HepG2 (cell line): ENCODE measurements around the gene PPP2R5D. TPM values are rescaled to one million over a fixed set of nuclear protein-coding genes. Genes with fewer than 3 reads are reported as not detected.

Experiments
- ARID2 ChIP-seq: sonication (generic); formaldehyde crosslinking; IDR thresholded peaks from 2 replicates; pipeline ENCODE4 v1.8.1; 2022; ENCODE audit warnings: mild to moderate bottlenecking, missing genetic modification reagents, borderline replicate concordance
- FOXJ3 ChIP-seq: sonication (generic); formaldehyde crosslinking; IDR thresholded peaks from 2 replicates; pipeline ENCODE4 v1.4.0; 2020; ENCODE audit warnings: missing genetic modification reagents, mild to moderate bottlenecking, borderline replicate concordance
- GZF1 ChIP-seq: sonication (generic); formaldehyde crosslinking; IDR thresholded peaks from 2 replicates; pipeline ENCODE4 v1.5.1; 2020; ENCODE audit warnings: mild to moderate bottlenecking, missing genetic modification reagents
- HNRNPL ChIP-seq: fragments of 200-400 bp; formaldehyde crosslinking; IDR thresholded peaks from 2 replicates; pipeline ENCODE4 v1.6.1; 2017; ENCODE audit warnings: mild to moderate bottlenecking, low read depth, low read length
- MLLT10 ChIP-seq: sonication (generic); formaldehyde crosslinking; IDR thresholded peaks from 2 replicates; pipeline ENCODE4 v1.4.0; 2020; ENCODE audit warnings: missing genetic modification reagents
- RCOR2 ChIP-seq: IDR thresholded peaks from 2 replicates; pipeline ENCODE4 v1.6.1; 2016; ENCODE audit warnings: missing biosample characterization, missing genetic modification reagents
- TERF1 ChIP-seq: sonication (generic); formaldehyde crosslinking; IDR thresholded peaks from 2 replicates; pipeline ENCODE4 v1.8.0; 2022; ENCODE audit warnings: mild to moderate bottlenecking, missing genetic modification reagents, moderate library complexity
- TFE3 ChIP-seq: IDR thresholded peaks from 2 replicates; pipeline ENCODE4 v1.6.1; 2016
- XBP1 ChIP-seq: sonication (generic); formaldehyde crosslinking; IDR thresholded peaks from 2 replicates; pipeline ENCODE4 v1.5.0; 2020; ENCODE audit warnings: missing genetic modification reagents
- YEATS2 ChIP-seq: sonication (generic); formaldehyde crosslinking; IDR thresholded peaks from 2 replicates; pipeline ENCODE4 v1.4.0; 2020; ENCODE audit warnings: missing genetic modification reagents, borderline replicate concordance
- ZFAT ChIP-seq: sonication (generic); formaldehyde crosslinking; conservative IDR thresholded peaks from 2 replicates; pipeline ENCODE4 v1.8.1; 2023; ENCODE audit warnings: missing genetic modification reagents, inconsistent platforms
- ZFX ChIP-seq: sonication (generic); formaldehyde crosslinking; IDR thresholded peaks from 2 replicates; pipeline ENCODE4 v1.4.0; 2020; ENCODE audit warnings: mild to moderate bottlenecking, low read depth, missing genetic modification reagents, moderate library complexity
- ZNF317 ChIP-seq: sonication (generic); formaldehyde crosslinking; IDR thresholded peaks from 2 replicates; pipeline ENCODE4 v1.5.0; 2020; ENCODE audit warnings: mild to moderate bottlenecking, missing genetic modification reagents
- ZNF713 ChIP-seq: sonication (generic); formaldehyde crosslinking; IDR thresholded peaks from 2 replicates; pipeline ENCODE4 v1.4.0; 2020; ENCODE audit warnings: mild to moderate bottlenecking, missing genetic modification reagents
- ZNF790 ChIP-seq: sonication (generic); formaldehyde crosslinking; IDR thresholded peaks from 2 replicates; pipeline ENCODE4 v1.8.0; 2022; ENCODE audit warnings: missing genetic modification reagents, mild to moderate bottlenecking, borderline replicate concordance
- polyA plus RNA-seq, 8 experiments: library from polyadenylated mRNA; depleted of rRNA in 3 of 8; stranded (reverse) in 7 of 8; unstranded in 1 of 8; fragments of >200 nt; fragmentation: Illumina TruSeq in 4 of 8; extraction: Trizol in 4 of 8; gene quantifications; 2 replicates each; pipeline versions ENCODE4 v1.2.1 to v1.2.3, GENCODE V29; 2011 to 2016; ENCODE audit warnings: low read depth in 4 of 8, missing spikeins in 1 of 8, mixed read lengths in 1 of 8; ENCODE audit not compliant: insufficient read depth in 1 of 8
- total RNA-seq, 5 experiments: library from RNA; depleted of rRNA; stranded (reverse); fragments of >200 nt; fragmentation: Illumina TruSeq; extraction: Trizol; gene quantifications; 2 replicates each; pipeline ENCODE4 v1.2.3, GENCODE V29; 2016; ENCODE audit warnings: low read depth in 1 of 5
- TF ChIP-seq, protein P1 (sequence below): sonication (generic); formaldehyde crosslinking; IDR thresholded peaks from 2 replicates; pipeline ENCODE4 v1.8.1; 2023; ENCODE audit warnings: mild to moderate bottlenecking, missing genetic modification reagents
- TF ChIP-seq, protein P2 (sequence below): sonication (generic); formaldehyde crosslinking; IDR thresholded peaks from 2 replicates; pipeline ENCODE4 v1.5.1; 2020; ENCODE audit warnings: missing genetic modification reagents, mild to moderate bottlenecking, borderline replicate concordance
- TF ChIP-seq, protein P3 (sequence below): sonication (generic); formaldehyde crosslinking; IDR thresholded peaks from 2 replicates; pipeline ENCODE4 v1.4.0; 2020; ENCODE audit warnings: missing genetic modification reagents, borderline replicate concordance
- TF ChIP-seq, protein P4 (sequence below): sonication (generic); formaldehyde crosslinking; IDR thresholded peaks from 2 replicates; pipeline ENCODE4 v1.5.0; 2020; ENCODE audit warnings: missing genetic modification reagents

The PPP2R5D gene
- total and polyA plus RNA-seq, 2 of the 13 experiments (the other 11 are each of a cell fraction or from before 2014, with no cell fraction given), result 53.7 to 60.4 TPM

DNA sequence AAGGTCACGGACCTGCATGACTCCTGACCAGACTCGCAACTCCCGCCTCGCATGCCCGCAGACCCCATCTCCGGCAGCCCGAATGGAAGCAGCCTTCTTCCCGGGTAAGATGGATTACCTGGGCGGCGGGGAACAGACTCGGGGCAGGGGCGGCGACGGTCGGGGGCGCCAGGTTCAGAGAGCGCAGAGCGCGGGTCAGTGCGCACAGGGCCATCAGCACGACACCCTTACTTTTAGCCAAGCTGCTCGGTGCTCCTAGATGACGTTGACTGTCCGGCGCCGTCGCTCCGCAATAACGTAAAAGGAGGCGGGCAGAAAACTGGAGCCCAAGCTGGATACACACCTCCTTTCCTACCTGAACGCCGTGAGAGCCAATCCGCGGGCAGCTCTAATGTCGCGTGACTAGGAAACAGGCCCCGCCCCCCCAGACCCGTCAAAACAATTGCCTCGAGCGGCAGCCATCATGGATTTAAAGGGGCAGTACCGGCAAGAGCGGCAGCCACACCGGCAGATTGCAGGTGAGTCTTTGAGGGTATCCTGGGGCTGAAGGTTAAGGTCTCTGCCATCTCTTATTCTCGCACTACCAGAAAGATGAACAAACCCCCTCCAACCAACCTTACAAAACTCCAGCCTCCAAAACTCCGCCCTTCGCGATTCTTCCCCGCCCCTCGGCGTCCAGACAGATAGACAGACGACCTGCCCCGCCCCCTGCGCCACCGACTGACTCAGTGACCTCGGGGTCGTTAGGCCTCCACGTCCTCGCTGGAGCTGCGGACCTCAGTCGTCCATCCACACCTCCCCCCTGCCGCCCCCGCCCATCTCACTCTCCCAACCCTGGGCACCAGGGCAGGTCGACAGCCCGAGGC lies 75.0 kb downstream of the PPP2R5D start, which contains the start of the genes KLC4 and MRPL2 (continued):
- TF ChIP-seq, protein P1, sequence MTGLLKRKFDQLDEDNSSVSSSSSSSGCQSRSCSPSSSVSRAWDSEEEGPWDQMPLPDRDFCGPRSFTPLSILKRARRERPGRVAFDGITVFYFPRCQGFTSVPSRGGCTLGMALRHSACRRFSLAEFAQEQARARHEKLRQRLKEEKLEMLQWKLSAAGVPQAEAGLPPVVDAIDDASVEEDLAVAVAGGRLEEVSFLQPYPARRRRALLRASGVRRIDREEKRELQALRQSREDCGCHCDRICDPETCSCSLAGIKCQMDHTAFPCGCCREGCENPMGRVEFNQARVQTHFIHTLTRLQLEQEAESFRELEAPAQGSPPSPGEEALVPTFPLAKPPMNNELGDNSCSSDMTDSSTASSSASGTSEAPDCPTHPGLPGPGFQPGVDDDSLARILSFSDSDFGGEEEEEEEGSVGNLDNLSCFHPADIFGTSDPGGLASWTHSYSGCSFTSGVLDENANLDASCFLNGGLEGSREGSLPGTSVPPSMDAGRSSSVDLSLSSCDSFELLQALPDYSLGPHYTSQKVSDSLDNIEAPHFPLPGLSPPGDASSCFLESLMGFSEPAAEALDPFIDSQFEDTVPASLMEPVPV (CRISPR knock-in tag), result peak; percentile 77
- TF ChIP-seq ZNF790 (CRISPR knock-in tag), result 0 out of 2 replicates have a peak, but pooled peaks have one; percentile 4
- no peak for TF ChIP-seq GZF1 (CRISPR knock-in tag)
- no peak for TF ChIP-seq TERF1 (CRISPR knock-in tag)
- TF ChIP-seq TFE3 (CRISPR knock-in tag), result peak; percentile 55
- TF ChIP-seq, protein P2, sequence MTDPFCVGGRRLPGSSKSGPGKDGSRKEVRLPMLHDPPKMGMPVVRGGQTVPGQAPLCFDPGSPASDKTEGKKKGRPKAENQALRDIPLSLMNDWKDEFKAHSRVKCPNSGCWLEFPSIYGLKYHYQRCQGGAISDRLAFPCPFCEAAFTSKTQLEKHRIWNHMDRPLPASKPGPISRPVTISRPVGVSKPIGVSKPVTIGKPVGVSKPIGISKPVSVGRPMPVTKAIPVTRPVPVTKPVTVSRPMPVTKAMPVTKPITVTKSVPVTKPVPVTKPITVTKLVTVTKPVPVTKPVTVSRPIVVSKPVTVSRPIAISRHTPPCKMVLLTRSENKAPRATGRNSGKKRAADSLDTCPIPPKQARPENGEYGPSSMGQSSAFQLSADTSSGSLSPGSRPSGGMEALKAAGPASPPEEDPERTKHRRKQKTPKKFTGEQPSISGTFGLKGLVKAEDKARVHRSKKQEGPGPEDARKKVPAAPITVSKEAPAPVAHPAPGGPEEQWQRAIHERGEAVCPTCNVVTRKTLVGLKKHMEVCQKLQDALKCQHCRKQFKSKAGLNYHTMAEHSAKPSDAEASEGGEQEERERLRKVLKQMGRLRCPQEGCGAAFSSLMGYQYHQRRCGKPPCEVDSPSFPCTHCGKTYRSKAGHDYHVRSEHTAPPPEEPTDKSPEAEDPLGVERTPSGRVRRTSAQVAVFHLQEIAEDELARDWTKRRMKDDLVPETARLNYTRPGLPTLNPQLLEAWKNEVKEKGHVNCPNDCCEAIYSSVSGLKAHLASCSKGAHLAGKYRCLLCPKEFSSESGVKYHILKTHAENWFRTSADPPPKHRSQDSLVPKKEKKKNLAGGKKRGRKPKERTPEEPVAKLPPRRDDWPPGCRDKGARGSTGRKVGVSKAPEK, result no peak
- peak; percentile 47 for TF ChIP-seq HNRNPL
- TF ChIP-seq ZFAT (CRISPR knock-in tag), result no peak
- no peak for TF ChIP-seq ZNF713 (CRISPR knock-in tag)
- peak; percentile 95 for TF ChIP-seq YEATS2
- TF ChIP-seq ZNF317 (CRISPR knock-in tag), result peak; percentile 46
- TF ChIP-seq XBP1, result 0 out of 2 replicates have a peak, but pooled peaks have one; percentile 28
- TF ChIP-seq, protein P3, sequence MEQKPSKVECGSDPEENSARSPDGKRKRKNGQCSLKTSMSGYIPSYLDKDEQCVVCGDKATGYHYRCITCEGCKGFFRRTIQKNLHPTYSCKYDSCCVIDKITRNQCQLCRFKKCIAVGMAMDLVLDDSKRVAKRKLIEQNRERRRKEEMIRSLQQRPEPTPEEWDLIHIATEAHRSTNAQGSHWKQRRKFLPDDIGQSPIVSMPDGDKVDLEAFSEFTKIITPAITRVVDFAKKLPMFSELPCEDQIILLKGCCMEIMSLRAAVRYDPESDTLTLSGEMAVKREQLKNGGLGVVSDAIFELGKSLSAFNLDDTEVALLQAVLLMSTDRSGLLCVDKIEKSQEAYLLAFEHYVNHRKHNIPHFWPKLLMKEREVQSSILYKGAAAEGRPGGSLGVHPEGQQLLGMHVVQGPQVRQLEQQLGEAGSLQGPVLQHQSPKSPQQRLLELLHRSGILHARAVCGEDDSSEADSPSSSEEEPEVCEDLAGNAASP (CRISPR knock-in tag), result peak; percentile 48; the same call in 1 of the 2 replicates
- TF ChIP-seq, protein P4, sequence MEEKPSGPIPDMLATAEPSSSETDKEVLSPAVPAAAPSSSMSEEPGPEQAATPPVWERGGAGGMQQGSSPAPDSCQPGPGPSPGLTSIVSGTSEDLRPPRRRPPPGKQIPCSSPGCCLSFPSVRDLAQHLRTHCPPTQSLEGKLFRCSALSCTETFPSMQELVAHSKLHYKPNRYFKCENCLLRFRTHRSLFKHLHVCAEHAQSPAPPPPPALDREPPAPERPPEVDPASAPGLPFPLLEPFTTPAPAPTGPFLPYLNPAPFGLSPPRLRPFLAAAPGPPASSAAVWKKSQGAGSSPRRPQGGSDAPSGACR (CRISPR knock-in tag), result no peak
- TF ChIP-seq ARID2 (CRISPR knock-in tag), result no peak
- TF ChIP-seq ZFX (CRISPR knock-in tag), result no peak
- TF ChIP-seq FOXJ3, result no peak
- TF ChIP-seq RCOR2 (CRISPR knock-in tag), result no peak; the same call in 1 of the 2 replicates
- TF ChIP-seq MLLT10 (CRISPR knock-in tag), result no peak
